Fibroblast of pulmonary artery (primary cell): ENCODE data around the gene YIF1A.

ENCODE experiments used
- DNase-seq: peaks from one replicate; pipeline ENCODE4 v3.0.0-alpha.2; 2010; ENCODE audit warnings: low read depth
- H3K4me3 ChIP-seq: replicated peaks from 2 replicates; pipeline ENCODE4 v1.5.1; 2011; ENCODE audit warnings: low read depth, mild to moderate bottlenecking, control low read depth, low read length, moderate library complexity
- TF ChIP-seq, protein P1 (sequence below): IDR thresholded peaks from 2 replicates; pipeline ENCODE4 v1.5.1; 2011; ENCODE audit warnings: mild to moderate bottlenecking, control low read depth, low read length, inconsistent platforms; ENCODE audit errors: missing control alignments

YIF1A gene

DNA sequence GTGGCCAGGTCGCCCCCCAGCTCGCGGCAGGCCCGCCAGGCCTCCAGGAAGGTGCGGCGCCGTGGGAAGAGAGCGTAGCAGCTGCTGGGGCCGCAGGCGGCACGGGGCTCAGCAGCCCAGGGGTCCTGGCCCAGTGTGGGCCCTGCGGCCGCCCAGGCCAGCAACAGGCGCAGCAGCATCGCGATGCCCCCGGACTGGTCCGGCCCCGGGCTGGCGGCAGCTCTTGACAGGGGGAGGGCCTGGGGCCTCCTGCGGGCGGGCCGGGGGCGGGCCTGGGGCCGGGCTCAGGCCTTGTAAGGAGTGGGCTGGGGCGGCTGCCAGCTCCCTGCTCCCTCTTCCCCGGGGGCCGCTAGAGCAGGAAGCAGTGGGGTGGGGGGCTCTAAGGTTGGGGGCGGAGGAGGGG lies 27.9 kb upstream of the YIF1A start, which contains the start of gene CD248:
Gene CD248 (minus strand): TSS at position 196 of the 403 bp plus-strand sequence. CDS start 17 bp downstream, at position 179.
- peak within 1 kb of the TSS; percentile 60 for H3K4me3 ChIP-seq
- TF ChIP-seq, protein P1, sequence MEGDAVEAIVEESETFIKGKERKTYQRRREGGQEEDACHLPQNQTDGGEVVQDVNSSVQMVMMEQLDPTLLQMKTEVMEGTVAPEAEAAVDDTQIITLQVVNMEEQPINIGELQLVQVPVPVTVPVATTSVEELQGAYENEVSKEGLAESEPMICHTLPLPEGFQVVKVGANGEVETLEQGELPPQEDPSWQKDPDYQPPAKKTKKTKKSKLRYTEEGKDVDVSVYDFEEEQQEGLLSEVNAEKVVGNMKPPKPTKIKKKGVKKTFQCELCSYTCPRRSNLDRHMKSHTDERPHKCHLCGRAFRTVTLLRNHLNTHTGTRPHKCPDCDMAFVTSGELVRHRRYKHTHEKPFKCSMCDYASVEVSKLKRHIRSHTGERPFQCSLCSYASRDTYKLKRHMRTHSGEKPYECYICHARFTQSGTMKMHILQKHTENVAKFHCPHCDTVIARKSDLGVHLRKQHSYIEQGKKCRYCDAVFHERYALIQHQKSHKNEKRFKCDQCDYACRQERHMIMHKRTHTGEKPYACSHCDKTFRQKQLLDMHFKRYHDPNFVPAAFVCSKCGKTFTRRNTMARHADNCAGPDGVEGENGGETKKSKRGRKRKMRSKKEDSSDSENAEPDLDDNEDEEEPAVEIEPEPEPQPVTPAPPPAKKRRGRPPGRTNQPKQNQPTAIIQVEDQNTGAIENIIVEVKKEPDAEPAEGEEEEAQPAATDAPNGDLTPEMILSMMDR, result no peak
- peak; percentile 86 for DNase-seq

DNA sequence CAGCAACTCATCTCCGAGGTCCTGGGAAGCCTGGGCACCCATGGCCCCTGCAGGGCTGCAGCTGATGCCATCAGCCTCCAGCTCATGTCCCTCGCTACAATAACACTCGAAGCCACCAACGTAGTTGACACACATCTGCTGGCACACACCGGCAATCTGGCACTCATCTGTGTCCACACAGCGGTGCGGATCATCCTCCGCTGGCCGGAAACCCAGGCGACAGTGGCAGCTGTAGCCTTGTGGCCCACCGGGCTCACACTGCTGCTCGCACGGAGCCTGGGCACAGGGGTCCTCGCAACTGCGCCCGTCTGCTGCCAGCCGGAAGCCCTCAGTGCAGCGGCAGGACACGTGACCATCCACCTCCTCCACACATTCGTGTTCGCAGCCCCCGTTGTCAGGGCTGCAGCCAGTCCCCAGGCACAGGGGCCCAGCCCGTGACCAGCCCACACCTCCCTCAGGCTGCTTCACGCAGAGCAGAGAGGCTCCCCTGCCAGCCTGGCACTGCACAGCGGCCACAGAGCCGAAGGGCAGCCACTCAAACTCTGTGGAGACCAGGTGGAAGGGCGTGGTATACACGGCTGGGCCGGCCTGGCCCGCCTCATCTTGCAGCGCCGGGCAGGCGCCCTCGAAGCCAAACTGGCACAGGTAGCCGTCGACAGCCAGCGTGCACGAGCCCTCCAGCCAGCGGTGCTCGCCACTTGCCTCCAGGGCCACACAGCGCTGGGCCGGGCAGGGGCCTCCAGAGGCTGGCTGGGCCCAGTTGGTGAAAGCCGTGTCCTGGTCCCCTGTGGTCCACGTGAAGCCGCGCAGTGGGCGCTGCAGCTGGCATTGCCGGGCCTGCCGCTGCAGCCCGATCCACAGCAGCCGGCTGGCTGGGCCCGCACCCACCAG lies 27.2 kb upstream of the YIF1A start:
- TF ChIP-seq, protein P1, result no peak
- H3K4me3 ChIP-seq, result peak overlapping the region; percentile 60
- DNase-seq, result no peak

DNA sequence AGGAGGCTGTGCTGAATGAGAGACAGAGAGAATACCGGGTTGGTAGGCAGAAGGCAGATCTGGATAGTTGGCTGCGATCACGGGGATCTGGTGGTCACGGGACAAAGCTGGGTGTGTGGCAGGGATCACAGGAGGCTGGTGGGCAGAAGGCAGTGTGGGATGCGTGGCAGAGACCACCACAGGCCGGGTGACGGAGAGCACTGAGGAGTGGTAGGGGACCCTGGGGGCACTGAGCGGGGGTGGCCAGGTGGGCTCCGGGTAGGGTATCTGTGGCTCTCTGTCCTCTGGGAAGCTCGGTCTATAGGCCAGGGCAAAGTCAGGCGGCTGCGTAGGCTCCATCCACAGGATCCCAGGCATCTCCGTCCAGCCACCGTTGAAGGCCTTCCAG lies 26.5 kb upstream of the YIF1A start:
- peak overlapping the region; percentile 60 for H3K4me3 ChIP-seq
- TF ChIP-seq, protein P1, result no peak
- DNase-seq, result no peak

DNA sequence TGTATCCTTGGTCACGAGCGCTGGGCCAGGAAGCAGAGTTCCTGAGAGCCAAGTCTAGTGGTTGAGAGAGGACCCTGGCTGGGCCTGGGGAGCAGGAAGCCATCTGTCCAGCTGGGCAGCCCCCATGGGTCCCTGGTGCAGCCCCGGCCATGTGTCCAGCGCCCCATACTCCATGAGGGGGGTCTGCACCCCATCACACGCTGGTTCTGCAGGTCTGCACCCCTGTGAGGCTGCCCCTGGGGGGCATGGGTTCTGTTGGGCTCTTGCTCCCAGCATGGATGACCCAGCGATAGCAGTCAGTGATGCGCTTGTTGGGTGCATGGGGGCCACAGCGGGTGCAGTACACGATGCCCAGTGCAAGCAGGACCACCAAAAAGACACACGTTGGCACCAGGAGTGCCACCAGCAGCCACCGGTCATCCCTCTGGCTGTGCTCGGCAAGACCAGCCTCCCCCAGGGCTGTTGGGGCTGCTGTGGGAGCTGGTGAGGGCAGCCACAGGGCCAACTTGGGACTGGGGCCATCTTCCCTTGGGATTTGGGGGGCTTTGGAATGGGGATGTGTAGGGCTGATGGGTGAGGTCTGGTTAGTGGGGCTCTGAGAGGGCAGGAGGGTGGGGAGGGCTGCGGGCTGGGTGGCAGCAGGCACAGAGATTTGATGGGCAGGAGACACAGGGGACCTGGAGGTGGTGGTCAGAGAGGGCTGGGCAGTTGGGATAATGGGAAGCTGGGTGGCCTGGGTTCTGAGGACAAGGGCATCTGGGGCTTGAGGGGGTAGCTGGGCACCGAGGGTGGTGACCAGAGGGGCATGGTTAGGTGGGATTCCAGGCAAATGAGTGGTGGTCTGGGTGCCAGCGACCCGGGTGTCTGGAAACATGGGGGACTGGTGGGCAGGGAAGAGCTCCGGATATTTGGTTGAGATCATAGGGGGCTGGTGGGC lies 25.9 kb upstream of the YIF1A start:
- DNase-seq, result no peak
- TF ChIP-seq, protein P1, result no peak
- H3K4me3 ChIP-seq, result peak overlapping the region; percentile 60

DNA sequence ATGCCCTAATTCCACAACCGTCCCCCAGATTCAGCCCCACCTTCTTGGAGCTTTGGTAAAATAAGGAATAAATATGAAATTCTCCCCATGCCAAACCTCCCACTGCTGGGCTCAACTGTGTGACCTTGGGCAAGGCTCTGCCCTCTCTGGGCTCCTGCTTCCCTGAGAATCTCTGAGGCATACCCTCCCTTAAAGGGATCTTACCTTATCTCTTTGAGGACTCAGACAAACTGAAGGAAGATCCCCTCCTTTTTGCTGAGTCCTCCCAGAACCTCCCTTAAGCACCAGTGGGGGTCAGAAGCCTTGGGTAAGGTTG lies 25.2 kb upstream of the YIF1A start:
- TF ChIP-seq, protein P1, result no peak
- no peak for DNase-seq
- H3K4me3 ChIP-seq, result peak overlapping the region; percentile 60

DNA sequence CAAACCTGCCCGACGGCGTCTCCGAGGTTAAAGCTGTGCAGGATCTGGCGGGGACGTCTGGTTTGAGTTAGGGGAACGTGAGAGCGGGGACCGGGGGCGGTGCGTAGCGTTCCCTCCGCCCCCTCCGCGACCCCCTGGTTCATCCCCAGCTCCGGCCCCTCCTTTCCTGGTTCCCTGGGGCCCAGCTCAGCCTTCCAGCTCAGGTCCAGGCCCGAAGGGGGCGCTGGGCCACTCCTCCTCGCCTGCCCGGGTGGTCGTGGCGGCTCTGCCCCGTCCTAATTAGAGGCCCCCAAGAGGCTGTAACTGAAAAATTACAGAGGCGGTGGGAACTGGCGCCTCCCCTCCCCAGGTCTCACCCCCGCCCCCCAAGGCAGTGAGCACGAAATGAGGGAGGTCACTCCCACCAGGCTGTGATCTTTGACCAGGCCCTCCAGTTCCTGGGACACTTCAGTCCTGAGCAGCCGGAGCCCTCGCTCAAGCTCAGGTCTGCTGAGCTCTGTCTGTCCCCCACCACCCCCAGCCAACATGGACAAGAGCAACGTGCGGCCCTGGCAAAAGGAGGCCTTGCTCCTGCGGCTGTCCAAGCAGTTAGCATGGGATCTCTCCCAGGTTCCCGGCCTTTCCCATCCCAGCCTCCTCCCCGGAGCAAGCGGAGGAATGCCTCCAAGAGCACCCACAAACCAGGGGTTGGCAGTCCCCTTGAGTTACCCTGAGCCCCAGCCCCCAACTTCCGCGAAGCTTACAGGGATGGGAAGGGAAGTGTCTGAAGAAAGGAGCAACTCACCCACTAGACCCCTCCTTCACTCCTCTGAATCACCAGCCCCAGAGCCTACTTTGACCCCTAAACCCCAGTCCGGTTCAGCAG lies 24.6 kb upstream of the YIF1A start:
- DNase-seq, result peak; percentile 32
- H3K4me3 ChIP-seq, result peak overlapping the region; percentile 60

More for the DNA sequence above, 24.6 kb upstream of the YIF1A start:
- TF ChIP-seq, protein P1, result no peak
